MM.1S (cell line): ENCODE data around the gene ZNF774.

Experiments used
- CTCF ChIP-seq: fragments of 300-600 bp; sonication (generic); IDR thresholded peaks from 2 replicates; pipeline ENCODE4 v1.5.1; 2016; ENCODE audit warnings: antibody characterized with exemption, low read length, mixed read lengths
- EZH2phosphoT487 ChIP-seq: fragments of 300-600 bp; sonication (generic); IDR thresholded peaks from 2 replicates; pipeline ENCODE4 v1.6.1; 2018; ENCODE audit warnings: antibody characterized with exemption, low read length

GRCh38 chr15:90327311-90327710 lies 24.8 kb upstream of the ZNF774 start:
- TF ChIP-seq CTCF (no peak), EZH2phosphoT487 (no peak)
